Forelimb muscle (tissue), 1 donor: ENCODE results near the gene STK11IP. TPM values are rescaled to one million over a fixed set of nuclear protein-coding genes. Genes with fewer than 3 reads are reported as not detected.

Experiments used
- DNase-seq: peaks from one replicate; pipeline ENCODE4 v3.0.0-alpha.2; 2013; ENCODE audit warnings: low read depth
- polyA plus RNA-seq: library from polyadenylated mRNA; unstranded; fragments of 120-200 nt; gene quantifications from one replicate; pipeline ENCODE4 v1.2.1, GENCODE V29; 2013; ENCODE audit not compliant: insufficient read length

The STK11IP gene
- polyA plus RNA-seq, 1 donor: 17.8 TPM

GRCh38 chr2:219615894-219616293 lies 18.2 kb downstream of the STK11IP start:
- no peak for DNase-seq

- no peak for DNase-seq
These were observed 18.9 kb downstream of the STK11IP start for GRCh38 chr2:219616550-219616949.

DNA sequence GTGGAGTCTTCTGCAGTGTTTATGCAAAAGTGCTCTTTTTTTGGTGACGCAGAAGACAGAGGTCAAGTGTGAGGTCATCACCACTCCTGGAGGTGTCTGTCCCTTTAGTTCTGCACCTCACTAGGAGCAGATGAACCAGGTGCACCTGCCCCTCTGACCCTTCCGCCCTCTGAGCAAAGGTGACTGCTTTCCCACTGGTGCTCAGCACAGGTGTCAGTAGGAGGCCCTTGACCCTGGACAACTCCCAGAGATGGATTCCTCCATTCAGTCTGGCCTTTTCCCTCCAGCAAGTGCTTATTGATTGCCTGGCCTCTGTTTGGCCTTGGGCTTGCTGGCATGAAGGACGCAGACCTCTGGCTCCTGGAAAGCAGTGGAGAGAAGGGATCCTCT lies 21.1 kb downstream of the STK11IP start:
- no peak for DNase-seq

GRCh38 chr2:219619235-219619634 lies 21.6 kb downstream of the STK11IP start:
- no peak for DNase-seq

- no peak for DNase-seq
These were observed 22.9 kb downstream of the STK11IP start for GRCh38 chr2:219620546-219620945.

- DNase-seq: no peak
These were observed 24.3 kb downstream of the STK11IP start for GRCh38 chr2:219621935-219622334.

- DNase-seq: no peak
These were observed 24.8 kb downstream of the STK11IP start for GRCh38 chr2:219622472-219622871.

DNA sequence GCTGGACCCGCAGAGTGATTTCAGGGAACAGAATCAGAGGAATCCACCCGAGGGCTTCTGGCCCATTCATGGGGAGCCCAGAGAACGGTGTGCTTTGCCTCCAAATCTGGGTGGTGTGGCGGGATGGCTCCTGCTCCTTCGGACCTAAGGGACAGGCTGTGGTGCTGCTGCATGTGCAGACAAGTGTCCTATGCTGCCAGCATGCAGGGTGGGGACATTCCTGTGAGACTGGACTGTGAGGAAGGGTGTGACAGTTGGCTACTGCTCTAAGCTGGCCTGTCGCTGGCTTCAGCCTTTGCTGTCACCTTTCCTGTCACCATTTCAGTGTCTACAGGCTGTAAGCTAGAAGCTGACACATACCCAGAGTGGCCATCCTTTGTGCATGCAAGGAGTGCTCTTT lies 26.9 kb downstream of the STK11IP start:
- DNase-seq: no peak

GRCh38 chr2:219625179-219625578 lies 27.5 kb downstream of the STK11IP start:
- no peak for DNase-seq

DNA sequence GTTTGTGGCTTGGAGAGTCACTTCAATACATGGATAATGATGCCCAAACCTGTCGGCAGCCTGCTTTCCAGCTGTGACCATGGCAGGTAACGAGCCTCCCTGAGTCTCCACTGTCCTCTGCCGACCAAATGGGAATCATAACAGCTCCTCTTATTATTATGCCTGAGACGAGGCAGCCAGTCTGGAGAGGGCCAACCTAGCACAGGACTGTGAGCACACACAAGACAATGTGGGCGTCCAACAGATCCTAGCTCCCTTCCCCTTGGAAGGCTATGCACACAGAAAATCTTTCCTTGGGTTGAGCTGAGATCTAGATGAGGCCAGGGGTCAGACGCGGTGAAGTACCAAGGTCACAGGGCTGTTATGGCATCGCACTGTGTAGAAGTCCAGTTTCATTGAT lies 28.9 kb downstream of the STK11IP start:
- DNase-seq: no peak

DNA sequence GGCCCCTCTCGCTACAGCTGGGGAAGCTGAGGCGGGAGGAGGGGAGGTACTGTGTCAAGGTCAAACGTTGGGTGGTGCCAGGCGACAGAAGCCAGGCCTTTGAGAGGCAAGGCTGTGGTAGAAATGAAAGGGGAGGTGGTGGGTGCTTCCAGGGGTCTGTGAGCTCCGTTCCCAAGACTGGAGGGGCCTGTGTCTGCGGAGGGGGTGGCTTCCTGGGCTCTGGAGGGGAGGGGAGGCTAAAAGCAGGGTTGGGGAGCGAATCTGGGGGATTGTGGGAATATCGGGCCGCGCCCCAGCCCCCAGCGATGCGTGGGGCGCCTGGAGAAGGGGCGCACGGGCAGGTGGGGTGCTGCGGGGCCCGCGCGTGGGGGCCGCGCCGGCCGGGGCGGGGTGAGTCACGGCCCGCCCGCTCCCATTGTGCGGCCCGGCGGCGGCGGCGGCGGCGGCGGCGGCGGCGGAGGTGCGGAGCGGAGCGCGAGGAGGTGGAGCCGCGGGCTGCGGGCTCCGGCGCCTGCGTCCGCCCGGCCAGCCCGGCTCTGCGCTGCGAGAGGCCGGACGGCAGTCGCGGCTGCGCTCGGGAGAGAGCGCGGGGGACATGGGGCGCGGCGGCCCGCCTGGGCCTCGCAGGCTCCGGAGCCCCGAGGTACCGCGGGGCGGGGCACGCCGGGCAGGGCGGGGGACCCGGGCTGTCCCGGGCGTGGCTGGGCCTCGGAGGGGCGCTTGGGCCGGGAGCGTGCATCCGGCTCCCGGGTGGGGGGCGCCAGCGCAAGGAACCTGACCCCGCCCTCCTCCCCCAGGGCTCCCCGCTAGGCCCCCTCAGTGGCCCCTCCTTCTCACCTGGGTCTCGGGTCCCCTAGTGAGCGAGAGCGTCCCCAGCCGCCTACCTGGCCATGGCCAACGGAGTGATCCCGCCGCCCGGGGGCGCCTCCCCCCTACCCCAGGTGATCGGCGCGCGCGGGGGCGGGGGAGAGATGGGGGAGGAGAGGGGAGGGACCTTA lies 29.7 kb downstream of the STK11IP start, which contains the start of gene SLC4A3:
Gene SLC4A3 (plus strand): TSS at position 528 of the 998 bp plus-strand sequence. CDS start 363 bp downstream, at position 891.
- no peak for DNase-seq

DNA sequence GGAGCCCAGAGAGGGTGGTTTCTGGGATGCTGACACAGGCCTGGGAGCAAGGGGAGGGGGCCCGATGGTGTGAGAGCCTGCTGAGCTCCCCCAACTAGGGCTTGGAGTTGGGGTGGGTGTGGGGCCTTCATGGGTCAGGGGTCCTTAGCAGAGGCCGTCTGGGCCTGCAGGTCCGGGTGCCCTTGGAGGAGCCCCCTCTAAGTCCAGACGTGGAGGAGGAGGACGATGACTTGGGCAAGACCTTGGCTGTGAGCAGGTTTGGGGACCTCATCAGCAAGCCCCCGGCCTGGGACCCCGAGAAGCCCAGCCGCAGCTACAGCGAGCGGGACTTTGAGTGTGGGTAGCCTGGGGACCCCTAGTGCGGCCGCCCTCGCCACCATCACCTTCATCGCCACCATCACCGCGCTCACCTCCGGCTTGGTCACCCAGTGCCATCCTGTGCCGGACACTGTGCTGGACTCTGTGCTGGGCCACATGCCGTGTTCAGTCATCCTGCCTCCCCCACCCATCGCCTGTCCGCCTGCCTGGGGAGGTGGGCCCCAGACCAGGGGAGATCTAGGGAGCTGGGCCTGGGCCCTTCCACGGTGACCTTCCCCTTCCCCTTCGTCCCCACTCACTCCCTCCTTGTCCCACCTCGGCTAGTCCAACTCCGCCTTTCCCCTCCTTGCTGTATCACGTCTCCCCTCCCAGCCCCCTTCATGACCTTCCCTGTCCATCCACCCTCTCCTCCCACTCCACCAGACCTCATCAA lies 30.8 kb downstream of the STK11IP start:
- no peak for DNase-seq

- DNase-seq: no peak
These were observed 31.6 kb downstream of the STK11IP start for GRCh38 chr2:219628986-219629901.

DNA sequence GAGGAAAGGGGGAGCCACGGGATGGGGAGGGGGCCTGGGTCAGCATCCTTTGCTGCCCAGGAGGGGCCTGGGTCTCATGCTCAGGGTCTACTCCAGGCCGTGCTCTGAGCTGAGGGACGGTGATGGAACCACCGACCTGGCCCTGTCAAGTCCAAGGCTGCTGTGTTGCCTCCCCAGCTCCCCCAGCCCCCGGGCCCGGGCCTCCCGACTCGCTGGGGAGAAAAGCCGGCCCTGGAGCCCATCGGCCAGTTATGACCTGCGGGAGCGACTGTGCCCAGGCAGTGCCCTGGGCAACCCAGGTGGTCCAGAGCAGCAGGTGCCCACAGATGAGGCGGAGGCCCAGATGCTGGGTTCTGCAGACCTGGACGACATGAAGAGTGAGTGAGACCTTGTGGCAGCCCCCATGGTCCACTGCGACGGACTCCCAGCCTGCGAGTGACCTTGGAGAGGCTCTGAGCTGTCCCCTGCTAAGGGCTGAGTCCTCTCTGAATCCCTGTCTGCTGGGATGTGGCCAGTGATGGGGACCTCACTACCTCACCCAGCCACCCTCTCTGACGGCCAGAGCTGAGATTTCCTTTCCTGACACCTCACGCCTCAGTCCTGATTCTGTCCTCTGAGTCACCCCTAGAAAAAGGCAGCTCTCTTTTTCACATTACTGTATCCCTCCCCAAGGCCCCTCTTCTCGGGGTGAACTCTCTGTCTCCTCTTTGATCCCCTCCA lies 32.5 kb downstream of the STK11IP start:
- no peak for DNase-seq

- no peak for DNase-seq
These were observed 33.2 kb downstream of the STK11IP start for GRCh38 chr2:219630770-219631405.

GRCh38 chr2:219631406-219631891 lies 33.8 kb downstream of the STK11IP start:
- no peak for DNase-seq

DNA sequence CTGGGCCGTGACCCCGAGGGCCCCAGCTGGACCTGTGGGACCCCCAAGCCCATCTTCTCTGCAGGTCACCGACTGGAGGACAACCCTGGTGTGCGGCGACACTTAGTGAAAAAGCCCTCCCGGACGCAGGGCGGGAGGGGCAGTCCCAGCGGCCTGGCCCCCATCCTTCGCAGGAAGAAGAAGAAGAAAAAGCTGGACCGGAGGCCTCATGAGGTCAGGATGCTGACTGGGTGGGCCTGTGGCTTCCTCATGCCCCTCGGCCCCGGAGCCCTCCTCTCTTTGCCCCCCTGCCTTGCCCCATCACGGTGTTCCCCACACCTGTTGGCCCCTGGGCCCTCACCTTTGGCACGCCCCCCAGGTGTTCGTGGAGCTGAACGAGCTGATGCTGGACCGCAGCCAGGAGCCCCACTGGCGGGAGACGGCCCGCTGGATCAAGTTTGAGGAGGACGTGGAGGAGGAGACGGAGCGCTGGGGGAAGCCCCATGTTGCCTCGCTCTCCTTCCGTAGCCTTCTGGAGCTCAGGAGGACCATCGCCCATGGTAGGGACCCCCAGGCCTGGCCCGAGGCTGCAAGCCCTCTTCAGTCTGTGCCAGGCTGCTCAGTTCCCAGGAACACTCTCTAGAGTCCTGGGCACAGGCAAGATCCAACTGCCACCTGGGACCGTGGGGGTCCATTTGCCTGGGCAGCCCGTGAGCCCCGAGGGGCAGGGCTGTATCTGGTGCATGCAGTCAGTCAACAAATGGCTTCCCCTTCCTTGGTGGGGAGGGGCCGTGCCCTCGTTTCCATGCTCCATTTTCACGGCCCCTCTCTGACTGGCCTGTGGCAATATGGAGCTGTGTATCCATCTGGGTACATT lies 34.5 kb downstream of the STK11IP start:
- no peak for DNase-seq

GRCh38 chr2:219632760-219633105 lies 35.1 kb downstream of the STK11IP start:
- no peak for DNase-seq
